Stimulated activated naive CD8-positive, alpha-beta T cell treated with anti-CD3 and anti-CD28 coated beads, Interleukin-15, Interleukin-2, amounts not matched to agents 100 U/mL and 50 U/mL, for 24 hours (primary cell): ENCODE measurements around the gene BAIAP2.

Experiments
- ATAC-seq: fragments of 150-1000 bp; cut with Tn5 transposase; one replicate; pipeline ENCODE4 v1.10.0; 2021
- DNase-seq: peaks from one replicate; pipeline ENCODE4 v3.0.0; 2021

The BAIAP2 gene

DNA sequence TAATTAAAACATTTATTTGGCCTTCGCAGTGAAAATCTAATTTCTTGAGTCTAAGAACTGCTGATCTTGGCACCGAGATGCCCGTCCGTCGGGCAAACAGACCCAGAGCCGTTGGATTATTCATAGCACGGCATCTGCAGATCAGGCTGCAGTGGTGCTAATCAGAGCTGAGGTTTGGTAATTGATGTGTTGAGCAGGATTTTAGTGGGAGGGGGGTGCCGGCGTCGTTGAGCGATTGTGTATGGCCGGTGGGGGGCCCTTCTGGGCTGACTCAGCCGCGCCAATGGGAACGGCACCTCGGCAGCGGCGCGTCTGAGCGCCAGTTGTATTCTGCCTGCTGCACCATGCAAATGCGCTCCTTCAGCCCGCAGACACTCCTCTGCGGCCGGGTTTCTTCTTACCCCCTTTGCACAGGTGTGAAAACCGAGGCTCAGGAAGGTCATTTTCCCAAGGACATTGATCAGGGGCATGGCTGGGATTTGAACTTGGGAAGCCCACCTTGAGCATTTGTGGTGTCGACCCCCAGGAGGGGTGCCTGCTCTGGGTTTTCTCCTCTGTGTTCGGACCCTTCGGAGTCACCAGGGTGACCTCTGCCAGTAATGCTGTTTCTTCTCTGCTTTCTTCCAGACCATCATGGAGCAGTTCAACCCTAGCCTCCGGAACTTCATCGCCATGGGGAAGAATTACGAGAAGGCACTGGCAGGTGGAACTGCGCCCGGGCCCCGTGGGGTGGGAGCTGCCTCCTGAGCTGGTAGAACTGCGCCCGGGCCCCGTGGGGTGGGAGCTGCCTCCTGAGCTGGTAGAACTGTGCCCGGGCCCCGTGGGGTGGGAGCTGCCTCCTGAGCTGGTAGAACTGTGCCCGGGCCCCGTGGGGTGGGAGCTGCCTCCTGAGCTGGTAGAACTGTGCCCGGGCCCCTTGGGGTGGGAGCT lies 18.4 kb downstream of the BAIAP2 start:
- no peak for ATAC-seq

GRCh38 chr17:81054308-81054707 lies 19.4 kb downstream of the BAIAP2 start:
- ATAC-seq: no peak
- no peak for DNase-seq

More for the DNA sequence above, 18.4 kb downstream of the BAIAP2 start:
- DNase-seq: no peak

GRCh38 chr17:81054881-81055370 lies 20.0 kb downstream of the BAIAP2 start:
- DNase-seq: no peak
- no peak for ATAC-seq

DNA sequence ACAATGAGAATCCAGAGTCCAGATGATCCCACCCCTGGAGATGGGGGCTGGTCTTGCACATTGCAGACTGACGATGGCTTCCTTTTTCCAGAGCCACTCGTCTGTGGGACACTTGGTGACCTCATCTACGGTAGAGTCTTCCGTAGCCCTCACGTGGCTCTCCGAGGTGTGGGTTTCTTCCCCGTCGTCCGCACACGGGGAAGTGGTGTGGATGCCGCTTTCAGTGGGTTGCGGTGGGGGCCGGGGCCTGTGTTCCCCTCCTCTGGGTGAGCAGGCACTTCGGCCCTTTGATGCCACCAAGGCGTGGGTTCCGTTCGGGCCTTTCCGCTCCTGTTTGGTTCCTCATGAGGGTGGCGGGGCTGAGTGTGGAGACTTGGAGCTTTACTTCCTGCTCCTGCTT lies 21.4 kb downstream of the BAIAP2 start:
- ATAC-seq: no peak

GRCh38 chr17:81057079-81057730 lies 22.3 kb downstream of the BAIAP2 start:
- ATAC-seq (no peak), DNase-seq (no peak)

More for the DNA sequence above, 21.4 kb downstream of the BAIAP2 start:
- no peak for DNase-seq

GRCh38 chr17:81057777-81058176 lies 22.8 kb downstream of the BAIAP2 start:
- DNase-seq: no peak
- ATAC-seq: no peak

DNA sequence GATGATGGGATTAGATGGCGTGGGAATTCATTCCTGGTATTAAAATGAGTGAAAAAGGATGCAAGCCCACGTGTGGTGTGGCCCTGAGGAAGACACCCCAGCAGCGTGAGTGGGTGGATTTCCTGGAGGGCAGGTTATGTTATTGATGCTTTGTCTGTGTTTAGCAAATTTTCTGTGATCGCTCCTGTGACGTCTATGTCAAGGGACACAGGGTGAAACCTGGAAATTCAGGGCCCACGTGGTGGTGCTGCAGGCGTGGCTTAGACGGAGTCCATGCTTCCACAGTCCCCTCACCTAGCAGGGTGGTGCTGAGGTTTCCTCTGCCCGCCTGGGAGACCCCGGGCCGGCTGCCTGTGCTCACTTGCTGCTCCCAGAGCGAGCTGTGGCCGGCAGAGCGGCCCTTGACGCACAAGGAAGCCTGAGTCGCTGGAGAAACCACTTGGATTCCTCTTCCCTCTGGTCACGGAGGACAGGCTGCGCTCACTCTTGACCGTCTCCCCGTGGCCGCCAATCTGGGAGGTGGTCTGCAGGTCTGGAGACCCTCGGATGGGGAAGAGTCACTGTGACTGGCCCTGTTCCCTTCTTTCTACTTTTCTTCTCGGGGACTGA lies 23.4 kb downstream of the BAIAP2 start:
- no peak for ATAC-seq
- peak; percentile 15 for DNase-seq

DNA sequence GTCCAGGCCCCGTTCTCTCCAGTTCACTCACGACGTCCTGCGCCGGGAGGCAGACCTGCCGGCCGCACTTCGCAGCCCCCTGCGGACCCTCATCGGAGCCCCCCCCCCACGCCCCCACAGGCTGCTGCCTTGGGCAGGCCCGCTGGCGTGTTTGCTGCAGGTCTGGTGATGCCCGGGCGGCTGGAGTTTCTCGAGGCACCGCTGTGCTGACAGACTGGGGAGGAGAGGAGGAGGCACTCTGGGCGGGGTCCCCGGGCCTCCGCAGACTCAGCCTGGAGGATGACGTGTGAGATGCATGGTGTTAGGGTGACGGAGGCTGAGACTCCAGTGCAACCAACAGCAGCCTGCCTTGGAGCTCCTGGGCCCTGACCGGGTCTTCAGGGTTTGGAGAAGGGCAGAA lies 24.1 kb downstream of the BAIAP2 start:
- DNase-seq (no peak), ATAC-seq (no peak)

GRCh38 chr17:81060416-81060815 lies 25.5 kb downstream of the BAIAP2 start:
- DNase-seq (no peak), ATAC-seq (no peak)

GRCh38 chr17:81061027-81061735 lies 26.2 kb downstream of the BAIAP2 start:
- DNase-seq: no peak
- ATAC-seq: no peak

DNA sequence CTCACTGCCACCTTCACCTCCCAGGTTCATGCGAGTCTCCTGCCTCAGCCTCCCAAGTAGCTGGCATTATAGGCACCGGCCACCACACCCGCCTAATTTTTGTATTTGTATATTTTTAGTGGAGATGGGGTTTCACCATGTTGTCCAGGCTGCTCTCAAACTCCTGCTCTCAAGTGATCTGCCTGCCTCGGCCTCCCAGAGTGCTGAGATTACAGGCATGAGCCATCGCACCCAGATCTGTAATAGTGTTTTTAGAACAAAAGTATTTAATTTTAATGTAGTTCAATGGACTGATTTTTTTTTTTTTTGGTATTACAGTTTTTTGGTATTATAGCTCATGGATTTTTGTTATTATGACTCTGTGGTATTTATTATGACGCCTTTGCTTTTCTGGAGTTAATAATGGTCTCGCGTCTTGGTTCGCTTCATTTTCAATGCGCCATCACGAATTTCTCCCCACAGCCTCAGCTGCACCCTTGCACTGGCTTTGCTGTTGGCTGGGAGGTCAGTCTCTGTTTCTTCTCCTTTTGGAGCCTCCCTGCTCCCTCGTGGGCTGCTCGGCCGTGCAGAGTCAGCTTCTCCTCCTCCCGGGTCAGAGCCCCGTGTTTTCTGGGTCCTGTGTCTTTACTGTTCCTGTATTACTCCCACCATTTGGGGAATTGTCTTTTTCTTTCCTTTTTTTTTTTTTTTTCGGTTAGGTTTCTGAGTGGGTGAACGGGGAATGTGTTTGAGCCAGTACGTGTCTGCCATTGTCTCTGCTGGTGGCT lies 27.2 kb downstream of the BAIAP2 start:
- ATAC-seq: no peak
- no peak for DNase-seq

DNA sequence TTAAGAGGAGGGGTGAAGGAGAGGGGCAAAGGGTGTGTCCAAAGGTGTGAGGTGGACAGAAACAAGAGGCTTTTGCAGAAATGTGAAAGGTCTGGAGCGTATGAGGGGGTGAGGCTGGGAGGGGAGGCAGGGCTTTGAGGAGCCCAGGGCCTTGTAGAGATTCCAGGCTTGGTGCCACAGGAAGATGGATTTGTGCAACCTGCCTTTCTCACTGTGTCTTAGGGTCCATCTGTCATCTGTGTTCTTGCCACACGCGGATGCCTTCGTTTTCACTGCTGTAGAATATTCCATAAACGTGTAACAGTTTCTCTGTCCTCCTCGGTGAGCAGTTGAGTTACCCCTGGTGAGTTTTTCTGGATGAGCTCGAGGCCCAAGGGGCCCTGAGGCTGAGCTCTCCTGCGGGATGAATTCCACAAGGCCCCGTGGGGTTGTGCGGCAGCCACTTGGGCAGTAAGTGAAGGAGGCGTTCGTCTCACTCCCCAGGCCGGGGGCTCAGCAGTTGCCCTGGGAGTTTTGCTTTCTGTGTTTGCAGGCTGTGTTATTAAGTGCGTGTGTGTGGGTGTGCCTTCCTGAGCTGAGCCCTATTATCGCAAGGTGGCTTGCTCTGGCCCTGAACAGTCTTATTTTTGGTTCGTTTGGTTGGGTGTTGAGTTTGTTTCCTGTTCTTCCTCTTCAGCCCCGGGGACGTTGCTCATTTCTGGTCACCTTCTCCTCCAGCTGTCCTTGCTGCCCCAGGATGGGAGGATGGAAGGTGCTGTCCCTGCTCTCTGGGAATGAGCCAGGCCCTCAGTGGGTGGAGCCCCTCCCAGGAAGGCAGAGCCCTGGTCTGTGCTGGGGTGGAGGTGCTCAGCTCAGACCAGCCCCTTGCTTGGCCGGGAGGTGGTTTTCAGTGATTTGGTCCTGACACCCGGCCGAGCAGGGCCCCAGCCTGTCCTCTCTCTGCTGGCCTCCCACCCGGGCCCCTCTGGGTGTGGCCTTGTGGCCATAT lies 28.4 kb downstream of the BAIAP2 start:
- DNase-seq: no peak
- ATAC-seq: no peak

DNA sequence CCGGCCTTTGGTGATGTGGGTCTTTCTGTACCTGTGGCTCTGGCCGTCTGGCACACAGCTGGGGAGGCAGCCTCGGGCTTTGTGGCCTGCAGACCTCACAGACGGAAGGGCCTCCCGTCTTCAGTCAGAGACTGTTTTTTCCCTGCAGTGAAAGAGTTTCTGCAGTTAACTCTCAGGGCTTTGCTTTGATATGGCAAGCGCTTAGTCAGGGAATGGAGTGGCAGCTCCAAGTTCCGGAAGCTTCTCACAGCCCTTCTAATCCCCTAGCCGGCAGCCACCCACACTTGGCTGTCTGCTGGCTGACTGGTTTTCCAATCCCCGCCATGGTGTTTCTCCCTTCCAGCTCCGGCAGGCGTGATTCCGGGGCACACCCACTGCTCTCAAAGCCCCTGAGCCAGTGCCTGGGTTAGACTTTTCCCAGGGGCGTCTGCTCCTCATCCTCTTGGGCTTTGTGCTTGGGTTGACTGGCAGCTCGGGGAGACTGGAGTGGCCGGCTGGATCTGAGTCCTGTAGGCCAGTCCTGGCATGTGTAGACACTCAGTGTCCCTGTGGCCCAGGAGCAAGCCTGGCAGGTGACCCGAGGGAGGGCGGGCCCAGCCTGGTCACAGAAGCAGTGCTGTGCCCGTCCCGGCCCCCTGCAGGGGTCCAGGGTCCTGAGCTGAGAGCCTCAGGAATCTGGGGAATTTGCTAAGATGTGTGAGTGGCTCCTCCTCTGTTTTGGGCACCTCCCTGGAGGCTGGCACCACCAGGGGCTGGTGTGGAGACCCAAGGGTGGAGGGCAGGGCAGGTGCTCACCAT lies 29.9 kb downstream of the BAIAP2 start:
- DNase-seq: no peak
- no peak for ATAC-seq

DNA sequence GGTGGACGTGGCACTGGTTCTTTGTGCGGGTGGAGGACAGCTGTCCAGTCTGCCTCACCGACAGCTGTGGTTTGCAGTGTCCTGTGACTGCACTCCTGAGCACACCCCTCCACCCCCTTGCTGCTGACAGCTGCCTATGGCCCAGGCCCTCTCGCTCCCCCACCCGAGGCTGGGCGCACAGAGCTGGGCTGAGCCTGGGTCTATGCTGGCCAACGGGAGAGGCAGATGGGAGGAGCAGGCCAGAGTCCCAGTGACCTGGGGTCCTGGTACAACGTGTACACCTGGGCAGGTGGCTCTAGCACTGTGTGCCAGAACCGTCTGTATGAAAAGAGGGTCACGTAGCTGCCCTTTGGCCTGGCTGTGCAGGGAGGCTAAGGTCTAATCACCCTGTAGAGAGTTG lies 30.5 kb downstream of the BAIAP2 start:
- ATAC-seq: no peak
- no peak for DNase-seq

DNA sequence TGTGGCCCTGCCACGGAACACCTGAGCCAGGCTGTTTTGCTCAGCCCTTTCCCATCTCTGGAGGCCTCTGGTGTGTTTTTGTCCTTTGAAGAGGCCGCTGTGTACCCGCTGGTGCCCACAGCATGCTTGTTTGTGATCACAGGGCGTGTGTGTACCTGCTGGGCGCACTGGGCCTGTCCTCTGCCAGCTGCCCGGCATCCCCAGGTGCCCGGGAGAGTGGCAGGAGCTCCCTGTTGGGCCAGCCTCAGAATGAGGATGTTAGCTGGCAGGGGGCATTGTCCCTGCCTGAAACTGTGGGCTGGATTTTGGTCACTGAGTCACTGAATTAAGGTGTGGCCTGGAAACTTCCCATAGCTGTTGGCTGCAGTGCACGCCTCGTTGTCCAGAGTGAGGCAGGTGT lies 31.1 kb downstream of the BAIAP2 start:
- DNase-seq (no peak), ATAC-seq (no peak)

DNA sequence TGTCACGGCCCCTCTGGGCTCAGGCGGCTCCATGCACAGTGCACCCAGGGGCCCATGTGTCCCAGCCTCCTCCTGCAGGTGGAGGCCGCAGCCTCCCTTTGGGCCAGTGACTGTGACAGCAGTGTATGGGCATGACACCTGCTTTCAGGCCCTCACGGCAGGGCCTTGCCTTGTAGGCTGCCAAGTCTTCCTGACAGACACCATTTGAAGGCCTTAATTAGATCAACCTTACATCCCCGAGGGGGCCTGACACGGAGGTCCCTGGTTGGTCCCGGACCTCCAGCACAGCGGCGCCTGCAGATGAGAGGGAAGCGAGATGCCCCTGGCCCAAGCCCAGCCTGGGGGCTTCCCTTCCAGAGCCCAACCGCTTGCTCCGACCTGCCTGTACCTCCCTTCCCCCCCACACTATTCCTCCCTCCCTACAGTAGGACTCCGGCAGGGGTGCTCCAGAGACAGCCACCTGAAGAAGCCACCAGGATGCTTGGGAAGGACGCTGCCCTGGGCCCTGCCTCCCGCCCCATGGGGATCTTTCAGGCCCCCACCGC lies 31.9 kb downstream of the BAIAP2 start:
- no peak for DNase-seq
- no peak for ATAC-seq

- no peak for DNase-seq
- ATAC-seq: no peak
Observed at GRCh38 chr17:81067391-81067811, 32.5 kb downstream of the BAIAP2 start.

DNA sequence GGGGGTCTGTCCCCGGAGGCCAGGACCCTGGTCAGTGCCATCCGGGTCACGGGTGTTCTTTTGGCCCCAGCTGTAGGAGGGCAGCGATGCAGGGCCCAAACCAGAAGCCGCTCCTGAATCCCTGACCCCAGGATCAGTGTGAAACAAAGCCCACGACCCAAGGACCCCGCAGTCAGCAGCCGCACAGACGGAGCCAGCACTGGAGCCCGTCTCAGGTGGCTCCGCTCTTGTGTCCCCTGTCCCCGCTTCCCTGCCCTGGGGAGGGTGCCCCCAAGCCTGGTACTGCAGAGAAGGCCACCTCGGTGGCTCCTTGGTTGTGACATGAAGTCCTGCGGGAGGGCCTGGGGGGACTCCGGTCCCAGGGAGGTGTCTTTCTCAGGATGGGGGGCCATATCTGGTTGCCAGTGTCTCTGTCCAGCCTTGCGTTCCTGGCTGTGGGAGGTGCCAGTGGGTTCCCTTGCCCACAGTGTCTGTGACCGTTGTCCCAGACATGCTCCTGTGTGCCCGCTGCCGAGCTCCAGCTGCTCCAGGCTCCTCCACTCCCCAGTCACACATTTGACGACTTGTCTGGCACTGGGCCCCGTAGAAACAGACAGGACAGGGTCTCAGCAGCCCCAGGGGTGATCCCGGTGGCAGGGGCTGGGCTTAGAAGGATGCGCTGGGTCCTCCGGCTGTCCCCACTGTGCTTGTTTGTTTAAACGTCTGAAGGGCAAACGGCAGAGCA lies 33.6 kb downstream of the BAIAP2 start:
- DNase-seq: no peak
- no peak for ATAC-seq
